GM21723 (cell line): Measurements from ENCODE around the gene QRICH2.
A peak's percentile ranks its signal among the peaks of the same experiment; 100 is the strongest.
"Not testable (repeated sequence)": the region's sequence is repeated elsewhere in the genome, so short reads cannot be mapped to it uniquely, and the experiment has no call there.

Experiments used
- ATAC-seq: cut with Tn5 transposase; IDR thresholded peaks from one replicate; pipeline ENCODE4 v1.9.1; 2021; ENCODE audit warnings: mild to moderate bottlenecking, moderate library complexity; ENCODE audit not compliant: unreplicated experiment

The QRICH2 gene, protein sequence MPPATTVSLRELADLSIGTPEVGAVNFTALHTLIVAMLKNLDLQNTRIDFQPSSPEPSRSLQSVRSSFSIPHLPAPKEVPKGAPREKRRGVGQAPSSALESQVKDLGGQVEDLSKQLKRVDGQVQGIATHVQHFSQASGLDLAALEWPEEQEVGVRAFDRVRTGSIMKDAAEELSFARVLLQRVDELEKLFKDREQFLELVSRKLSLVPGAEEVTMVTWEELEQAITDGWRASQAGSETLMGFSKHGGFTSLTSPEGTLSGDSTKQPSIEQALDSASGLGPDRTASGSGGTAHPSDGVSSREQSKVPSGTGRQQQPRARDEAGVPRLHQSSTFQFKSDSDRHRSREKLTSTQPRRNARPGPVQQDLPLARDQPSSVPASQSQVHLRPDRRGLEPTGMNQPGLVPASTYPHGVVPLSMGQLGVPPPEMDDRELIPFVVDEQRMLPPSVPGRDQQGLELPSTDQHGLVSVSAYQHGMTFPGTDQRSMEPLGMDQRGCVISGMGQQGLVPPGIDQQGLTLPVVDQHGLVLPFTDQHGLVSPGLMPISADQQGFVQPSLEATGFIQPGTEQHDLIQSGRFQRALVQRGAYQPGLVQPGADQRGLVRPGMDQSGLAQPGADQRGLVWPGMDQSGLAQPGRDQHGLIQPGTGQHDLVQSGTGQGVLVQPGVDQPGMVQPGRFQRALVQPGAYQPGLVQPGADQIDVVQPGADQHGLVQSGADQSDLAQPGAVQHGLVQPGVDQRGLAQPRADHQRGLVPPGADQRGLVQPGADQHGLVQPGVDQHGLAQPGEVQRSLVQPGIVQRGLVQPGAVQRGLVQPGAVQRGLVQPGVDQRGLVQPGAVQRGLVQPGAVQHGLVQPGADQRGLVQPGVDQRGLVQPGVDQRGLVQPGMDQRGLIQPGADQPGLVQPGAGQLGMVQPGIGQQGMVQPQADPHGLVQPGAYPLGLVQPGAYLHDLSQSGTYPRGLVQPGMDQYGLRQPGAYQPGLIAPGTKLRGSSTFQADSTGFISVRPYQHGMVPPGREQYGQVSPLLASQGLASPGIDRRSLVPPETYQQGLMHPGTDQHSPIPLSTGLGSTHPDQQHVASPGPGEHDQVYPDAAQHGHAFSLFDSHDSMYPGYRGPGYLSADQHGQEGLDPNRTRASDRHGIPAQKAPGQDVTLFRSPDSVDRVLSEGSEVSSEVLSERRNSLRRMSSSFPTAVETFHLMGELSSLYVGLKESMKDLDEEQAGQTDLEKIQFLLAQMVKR (N-terminal part only)

DNA sequence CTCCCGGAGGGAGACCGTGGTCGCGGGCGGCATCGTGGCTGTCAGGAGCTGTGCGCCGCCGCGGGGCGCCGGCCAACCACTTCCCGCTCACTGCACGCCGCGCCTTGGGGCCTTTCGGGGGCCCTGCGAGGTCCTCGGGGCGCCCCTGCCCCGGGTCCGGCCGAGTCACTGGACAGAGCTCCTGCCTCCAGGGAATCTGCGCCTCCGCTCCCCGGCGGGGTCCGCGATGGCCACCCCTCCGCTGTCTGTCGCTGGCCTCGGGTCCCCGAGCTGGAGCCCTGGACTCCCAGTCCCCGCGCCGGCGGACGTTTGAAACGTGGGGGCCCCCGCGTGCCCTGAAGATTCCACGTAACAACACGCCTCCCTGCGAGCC, at the start of gene QRICH2:
Gene QRICH2, minus strand, starts transcription at position 311 of the 373 bp plus-strand sequence. Its CDS starts 278 bp downstream, at position 33.
- no peak for ATAC-seq

DNA sequence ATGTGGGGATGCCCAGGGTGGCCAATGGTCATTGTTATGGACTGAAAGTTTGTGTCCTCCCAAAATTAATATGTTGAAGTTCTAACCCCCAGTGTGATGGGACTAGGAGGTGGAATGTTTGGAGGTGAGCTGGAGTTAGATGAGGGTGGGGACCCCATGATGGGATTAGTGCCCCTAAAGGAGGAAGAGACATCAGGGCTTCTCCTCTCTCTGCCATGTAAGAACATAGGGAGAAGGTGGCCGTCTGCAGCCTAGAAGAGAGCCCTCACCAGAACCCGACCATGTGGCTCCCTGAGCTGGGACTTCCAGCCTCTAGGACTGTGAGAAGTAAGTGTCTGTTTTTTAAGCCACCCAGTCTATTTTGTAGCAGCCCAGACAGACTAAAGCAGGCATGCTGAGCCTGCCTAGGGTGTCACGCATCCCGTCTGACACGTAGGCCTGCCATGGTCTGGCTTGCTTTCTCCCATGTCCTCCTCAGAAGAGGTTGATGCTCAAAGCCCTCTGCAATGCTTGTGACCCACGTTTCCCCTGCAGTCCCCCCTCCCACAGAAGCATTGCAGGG, 49.6 kb upstream of the QRICH2 start:
- ATAC-seq, result no peak

DNA sequence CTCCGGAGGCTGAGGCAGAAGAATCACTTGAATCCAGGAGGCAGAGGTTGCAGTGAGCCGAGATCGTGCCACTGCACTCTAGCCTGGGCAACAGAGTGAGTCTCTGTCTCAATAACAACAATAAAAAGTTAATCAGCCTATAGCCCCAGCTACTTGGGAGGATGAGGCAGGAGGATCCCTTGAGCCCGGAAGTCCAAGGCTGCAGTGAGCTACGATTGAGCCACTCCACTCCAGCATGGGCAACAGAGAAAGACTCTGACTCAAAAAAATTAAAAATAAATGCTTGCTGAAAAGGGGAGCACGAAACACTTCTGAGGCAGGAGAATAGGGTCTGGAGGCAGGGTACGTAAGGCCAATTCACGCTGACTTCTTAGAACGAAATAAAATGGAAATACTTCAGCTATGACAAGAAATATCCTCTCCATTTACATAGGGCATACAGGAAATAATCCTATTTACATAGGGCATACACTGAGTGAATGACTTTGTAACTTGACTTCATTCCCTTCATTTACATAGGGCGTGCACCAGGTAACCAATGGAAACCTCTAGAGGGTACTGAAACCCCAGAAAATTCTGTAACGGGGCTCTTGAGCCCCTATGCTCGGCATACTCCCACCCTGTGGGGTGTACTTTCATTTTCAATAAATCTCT, 48.9 kb upstream of the QRICH2 start:
- no peak for ATAC-seq

DNA sequence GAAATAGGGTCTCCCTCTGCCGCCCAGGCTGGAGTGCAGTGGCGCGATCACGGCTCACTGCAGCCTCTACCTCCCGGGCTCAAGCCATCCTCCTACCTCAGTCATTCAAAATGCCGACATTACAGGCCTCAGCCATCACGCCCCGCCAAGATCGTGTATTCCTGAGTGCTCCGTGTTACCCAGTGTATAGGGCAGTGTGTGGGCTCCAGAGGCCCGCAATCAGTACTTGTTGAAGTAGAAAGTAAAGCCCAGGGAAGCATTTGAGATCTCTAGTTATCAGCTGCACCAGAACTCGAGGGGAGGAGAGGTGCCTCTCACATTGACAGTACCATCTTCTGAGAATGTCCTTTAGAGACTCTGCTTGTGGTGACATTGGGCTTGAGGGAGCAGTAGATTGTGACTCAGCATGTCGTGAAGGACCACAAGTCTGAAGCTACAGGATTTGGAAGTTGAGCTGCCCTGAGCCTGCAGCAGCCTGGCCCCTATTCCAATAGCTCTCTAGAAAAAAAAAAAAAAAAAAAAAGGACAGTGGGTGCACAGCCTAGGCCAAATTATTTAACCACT, 46.8 kb upstream of the QRICH2 start:
- no peak for ATAC-seq

DNA sequence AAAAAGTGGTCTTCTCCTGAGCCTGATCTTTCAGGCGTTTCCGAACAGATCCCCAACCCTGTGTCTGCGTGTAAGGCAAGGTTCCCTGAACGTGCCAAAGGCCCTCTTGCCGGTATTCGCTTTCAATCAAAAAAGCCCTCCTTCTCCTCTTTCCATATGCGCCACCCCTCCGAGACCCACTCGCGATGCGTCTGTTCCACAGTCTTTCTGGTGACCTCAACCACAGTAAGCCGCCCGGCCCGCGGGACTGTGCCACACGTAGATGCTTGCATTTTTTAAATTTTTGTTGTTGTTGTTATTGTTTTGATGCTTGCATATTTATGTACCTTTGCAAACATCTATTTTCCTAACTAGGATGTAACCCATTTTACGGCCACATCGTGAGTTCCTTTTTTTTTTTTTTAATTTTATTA, 46.2 kb upstream of the QRICH2 start:
- no peak for ATAC-seq

DNA sequence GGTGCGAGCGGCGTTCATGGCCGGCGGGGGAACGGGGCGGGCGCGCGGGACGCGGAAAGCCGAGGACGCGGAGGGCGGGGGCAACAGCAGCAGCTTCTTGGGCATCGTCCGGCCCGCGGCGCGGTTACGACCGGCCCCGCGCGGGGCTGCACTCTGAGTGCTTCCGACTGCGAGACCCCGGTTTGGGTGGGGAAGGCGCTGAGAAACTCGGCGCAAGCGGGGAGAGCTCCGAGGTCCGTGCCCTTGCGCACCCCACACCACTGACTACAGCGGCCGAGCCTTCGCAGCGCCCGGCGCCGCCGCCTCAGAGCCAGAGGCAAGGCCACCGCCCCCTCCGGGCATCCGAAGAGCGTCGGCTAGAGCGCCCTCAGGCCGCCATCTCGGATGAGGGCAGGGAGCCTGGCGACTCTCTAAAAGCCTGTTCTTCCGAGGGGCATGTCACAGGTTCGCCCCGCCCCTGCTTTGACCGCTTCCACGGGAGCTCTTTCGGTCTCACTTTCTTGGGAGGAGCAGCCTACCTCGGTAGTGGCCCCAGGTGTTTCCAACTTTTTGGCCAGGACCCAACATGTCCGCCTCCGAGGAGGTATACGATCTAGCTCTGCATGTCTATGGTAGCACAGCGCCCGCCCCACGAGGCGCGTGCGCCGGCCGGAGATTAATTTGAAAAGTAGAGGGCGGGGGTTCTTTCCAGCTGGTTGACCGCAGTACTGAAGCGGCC, 45.7 kb upstream of the QRICH2 start, which contains the start of gene PRPSAP1:
Gene PRPSAP1, minus strand, starts transcription at position 318 of the 718 bp plus-strand sequence. Its CDS starts 213 bp downstream, at position 105.
- ATAC-seq, result peak; percentile 94

DNA sequence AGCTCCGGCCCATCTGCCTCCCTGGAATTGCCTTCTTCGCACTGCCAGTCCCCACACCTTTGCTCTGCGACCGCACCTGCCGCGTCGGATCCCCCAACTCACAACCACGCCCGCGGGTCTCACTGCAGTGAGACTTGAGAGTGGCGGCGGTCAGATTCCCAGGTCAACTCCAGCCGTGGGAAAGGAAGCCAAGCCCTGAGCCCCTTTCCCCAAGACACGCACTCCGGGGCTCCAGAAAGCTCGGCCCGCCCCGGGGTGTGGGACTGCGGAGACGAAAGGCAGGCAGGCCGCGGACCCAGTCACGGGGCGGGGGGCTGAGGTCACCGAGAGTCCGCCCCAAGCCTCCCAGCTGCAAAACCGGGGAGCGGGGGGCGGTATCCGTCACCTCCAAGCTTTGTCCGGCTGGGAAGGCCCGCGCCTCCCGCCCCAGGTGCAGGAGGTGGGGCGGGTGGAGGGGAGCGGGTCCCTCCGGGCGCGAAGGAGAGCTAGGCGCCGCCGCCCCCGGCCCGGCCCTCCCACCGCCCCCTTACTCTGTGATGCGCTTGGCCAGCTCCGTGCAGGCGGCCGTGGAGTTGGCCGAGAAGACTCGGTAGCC, 45.0 kb upstream of the QRICH2 start:
- ATAC-seq, result peak; percentile 13

DNA sequence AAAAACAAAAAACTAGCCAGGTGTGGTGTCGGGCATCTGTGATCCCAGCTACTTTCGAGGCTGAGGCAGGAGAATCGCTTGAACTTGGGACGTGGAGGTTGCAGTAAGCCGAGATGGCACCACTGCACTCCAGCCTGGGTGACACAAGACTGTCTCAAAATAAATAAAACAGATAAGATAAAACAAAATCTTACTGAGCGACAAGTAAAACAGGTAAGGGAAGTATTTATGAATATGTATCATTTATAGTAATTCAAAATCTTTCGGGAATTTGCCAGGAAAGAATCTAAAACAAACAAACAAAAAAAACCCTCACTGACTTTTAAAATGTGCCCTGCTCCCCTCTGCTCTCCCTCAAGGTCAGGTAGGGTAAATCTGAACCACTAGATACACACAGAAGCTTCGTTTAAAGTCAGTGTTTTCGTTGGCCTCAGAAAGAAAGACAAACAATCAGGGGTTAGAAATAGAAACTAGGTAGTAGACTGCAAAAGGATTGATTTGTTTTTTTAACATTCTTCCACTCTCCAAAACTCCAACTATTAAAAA, 43.5 kb upstream of the QRICH2 start:
- ATAC-seq, result no peak

DNA sequence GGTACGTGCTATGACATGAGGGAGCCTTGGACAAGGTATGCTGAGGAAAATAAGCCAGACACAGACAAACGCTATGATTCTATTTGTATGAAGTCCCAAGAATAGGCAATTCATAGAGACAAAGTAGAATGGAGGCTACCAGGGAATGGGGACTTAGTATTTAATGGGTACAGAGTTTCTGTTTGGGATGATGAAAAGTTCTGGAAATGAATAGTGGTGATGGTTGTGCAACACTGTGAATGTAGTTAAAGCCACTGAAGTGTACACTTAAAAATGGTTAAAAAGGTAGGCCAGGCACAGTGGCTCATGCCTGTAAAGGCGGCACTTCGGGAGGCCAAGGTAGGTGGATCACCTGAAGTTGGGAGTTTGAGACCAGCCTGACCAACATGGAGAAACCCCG, 42.4 kb upstream of the QRICH2 start:
- no peak for ATAC-seq

DNA sequence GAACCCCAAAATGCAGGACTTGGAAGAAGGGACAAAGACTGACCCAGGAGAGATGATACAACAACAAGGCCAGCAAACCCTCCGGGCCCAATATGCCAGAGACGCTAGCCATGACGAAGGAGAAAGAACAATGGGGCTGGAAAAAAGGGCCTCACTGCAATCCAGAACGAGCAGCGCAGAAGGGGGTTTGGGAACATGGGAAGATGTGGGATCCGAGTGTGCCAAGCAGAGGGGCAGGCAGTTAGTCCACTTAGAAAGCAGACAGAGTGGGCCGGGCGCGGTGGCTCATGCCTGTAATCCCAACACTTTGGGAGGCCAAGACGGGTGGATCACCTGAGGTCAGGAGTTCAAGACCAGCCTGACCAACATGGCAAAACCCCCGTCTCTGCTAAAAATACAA, 38.9 kb upstream of the QRICH2 start:
- ATAC-seq, result not testable (repeated sequence)

DNA sequence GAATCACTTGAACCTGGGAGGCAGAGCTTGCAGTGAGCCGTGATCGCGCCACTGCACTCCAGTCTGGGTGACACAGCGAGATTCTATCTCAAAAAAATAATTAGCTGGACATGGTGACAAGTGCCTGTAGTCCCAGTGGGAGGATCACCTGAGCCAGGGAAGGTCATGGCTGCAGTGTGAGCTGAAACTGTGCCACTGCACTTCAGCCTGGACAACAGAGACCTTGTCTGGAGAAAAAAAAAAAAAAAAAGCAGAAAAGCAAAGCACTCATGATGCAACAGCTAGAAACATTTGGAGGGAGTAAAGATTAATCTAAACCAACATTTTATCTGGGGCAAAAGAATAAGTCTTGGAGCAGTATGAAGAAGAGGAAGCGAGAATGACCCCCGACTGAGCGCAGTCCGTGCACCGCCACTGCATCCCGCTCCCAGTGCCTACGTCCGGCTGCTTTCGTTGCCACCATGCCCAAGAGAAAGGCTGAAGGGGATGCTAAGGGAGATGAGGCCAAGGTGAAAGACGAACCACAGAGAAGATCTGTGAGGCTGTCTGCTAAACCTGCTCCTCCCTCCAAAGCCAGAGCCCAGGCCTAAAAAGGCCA, 37.4 kb upstream of the QRICH2 start:
- no peak for ATAC-seq

DNA sequence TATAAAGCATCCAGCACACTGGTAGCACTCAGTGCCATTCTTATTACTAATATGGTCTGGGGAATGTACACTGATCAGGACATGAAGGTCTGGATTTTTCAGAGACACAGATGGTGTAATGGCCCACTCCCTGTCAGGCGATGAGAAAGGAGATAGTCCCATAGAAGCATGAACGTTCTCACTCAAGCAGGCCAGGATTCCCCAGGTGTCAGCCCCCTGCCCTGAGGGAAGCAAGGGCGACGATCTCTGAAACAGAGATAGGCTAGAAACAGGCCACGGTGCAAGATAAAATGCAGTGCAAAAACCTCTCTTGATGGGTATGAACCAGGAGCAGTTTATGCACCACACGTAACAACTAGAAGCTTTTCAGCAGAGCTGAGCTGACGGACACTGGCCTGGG, 35.0 kb upstream of the QRICH2 start:
- no peak for ATAC-seq

DNA sequence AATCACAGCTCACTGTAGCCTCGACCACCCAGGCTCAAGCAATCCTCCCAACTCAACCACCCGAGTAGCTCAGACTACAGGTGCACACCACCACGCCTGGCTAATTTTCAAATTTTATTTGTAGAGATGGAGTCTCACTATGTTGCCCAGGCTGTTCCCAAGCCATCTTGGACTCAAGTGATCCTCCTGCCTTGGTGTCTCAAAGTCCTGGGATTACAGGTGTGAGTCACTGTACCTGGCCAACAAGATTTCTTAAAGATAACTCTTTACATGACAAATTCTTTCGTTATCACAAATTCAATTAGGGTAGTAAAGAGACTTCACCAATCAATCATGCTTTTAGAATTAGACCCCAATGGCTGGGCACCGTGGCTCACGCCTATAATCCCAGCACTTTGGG, 33.2 kb upstream of the QRICH2 start:
- ATAC-seq, result no peak

DNA sequence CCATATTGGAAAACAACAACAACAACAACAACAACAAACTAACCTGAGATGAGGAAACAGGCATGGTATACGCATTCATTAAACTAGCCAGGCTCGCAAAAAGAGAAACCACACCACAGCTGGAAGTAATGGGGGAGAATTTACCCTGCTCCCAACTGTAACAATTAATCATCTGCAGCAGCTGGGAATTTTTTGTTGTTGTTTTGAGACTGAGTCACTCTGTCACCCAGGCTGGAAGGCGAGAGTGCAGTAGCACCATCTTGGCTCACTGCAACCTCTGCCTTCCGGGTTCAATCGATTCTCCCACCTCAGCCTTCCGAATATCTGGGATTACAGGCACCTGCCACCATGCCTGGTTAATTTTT, 29.3 kb upstream of the QRICH2 start:
- no peak for ATAC-seq

DNA sequence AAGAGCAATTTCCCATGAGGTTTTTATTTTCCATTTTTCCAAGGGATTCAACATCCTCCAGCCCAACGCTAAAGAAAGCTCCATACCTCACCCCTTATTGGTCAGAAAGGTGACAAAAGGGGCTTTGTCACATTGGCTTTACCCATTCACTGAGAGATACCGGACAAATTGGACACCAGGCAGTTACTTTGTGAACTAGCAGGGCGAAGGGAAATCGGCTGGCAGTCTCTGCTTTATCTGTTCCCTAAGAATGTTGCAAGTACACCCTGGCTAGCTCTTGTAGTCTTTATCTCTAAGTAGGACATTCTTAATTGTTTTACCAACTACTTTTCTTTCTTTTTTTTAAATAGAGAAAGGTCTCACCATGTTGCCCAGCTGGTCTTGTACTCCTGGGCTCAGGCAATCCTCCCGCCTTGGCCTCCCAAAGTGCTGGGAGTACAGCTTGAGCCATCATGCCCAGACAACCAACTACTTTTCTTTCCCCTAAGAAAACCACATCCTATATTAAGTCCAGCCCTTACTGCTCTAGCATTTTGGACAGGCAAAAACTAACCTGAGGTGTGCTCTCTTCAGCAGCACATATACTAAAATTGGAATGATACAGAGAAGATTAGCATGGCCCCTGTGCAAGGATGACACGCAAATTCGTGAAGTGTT, 28.8 kb upstream of the QRICH2 start:
- ATAC-seq, result no peak

DNA sequence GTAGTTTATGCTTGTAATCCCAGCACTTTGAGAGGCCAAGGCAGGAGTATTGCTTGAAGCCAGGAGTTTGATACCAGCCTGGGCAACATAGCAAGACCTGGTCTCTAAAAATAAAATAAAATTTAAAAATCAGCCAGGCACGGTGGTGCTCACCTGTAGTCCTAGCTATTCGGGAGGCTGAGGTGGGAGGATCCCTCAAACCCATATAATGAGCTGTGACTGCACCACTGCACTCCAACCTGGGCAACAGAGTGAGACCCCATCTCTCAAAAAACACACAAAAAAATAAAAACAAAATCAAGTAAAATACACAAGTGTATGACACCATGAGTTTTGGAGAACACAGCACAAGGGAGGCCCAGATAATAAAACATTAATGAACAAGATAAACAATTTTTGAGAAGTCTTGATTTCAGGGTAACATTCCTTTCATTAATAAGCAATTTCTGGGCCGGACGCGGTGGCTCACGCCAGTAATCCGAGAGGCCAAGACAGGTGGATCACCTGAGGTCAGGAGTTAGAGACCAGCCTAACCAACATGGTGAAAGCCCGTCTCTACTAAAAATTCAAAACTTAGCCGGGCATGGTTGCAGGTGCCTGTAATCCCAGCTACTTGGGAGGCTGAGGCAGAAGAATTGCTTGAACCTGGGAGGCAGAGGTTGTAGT, 27.8 kb upstream of the QRICH2 start:
- ATAC-seq, result no peak
